Measurements from ENCODE around the gene SNW1. TPM values are rescaled to one million over a fixed set of nuclear protein-coding genes. Genes with fewer than 3 reads are reported as not detected.

The SNW1 gene
- total RNA-seq, 1 experiment from 2014 or later: 143 TPM

DNA sequence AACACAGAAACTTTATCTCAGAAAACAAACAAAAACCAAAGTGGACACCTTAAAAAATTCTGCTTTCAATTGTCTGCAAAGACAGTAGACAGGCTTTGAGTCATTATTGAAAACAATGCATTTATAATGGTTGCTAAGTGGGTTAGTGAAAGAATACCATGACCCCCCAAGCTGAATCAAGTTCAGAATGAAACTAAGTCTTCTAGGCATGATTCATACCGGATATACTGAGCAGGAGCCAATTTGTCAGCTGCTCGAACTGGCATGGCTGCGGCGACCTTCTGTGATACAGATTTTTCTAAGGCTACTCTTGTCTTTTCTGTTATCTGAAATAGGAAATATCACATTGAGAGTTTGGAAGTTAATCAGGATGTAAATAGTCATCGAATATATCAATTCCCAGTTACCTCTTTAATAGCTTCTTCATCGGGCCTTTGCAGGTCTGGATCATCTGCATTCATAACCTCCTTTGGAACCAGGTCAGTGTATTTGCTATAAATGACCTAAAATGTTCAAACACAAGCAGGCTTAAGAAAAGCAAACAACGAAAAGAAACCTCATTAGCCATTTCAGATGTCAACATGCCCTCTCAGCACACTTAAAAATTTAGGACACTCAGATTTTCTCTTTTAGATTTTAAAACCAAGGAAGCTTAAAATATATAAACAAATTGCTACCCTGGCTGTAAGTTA lies 22.3 kb downstream of the SNW1 start:
- no peaks in the 10 kb centered on the region for H3K4me1 ChIP-seq (ENCODE audit: insufficient read depth, low read length, poor library complexity, severe bottlenecking)
- no peak for DNase-seq (ENCODE audit: low spot score)
- ChIA-PET CTCF (no interaction called here), POLR2A (ENCODE audit: low non-redundant PET) (no interaction called here)
- TF ChIP-seq, protein P1, sequence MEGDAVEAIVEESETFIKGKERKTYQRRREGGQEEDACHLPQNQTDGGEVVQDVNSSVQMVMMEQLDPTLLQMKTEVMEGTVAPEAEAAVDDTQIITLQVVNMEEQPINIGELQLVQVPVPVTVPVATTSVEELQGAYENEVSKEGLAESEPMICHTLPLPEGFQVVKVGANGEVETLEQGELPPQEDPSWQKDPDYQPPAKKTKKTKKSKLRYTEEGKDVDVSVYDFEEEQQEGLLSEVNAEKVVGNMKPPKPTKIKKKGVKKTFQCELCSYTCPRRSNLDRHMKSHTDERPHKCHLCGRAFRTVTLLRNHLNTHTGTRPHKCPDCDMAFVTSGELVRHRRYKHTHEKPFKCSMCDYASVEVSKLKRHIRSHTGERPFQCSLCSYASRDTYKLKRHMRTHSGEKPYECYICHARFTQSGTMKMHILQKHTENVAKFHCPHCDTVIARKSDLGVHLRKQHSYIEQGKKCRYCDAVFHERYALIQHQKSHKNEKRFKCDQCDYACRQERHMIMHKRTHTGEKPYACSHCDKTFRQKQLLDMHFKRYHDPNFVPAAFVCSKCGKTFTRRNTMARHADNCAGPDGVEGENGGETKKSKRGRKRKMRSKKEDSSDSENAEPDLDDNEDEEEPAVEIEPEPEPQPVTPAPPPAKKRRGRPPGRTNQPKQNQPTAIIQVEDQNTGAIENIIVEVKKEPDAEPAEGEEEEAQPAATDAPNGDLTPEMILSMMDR (conservative IDR thresholded peaks at IDR 0.05; ENCODE audit: low read depth, low read length): no peak
- TF ChIP-seq EZH2 (IDR thresholded peaks at IDR 0.05; ENCODE audit: borderline replicate concordance, low read depth, low read length, poor library complexity, severe bottlenecking): no peak
- intact Hi-C loops (cut with micrococcal nuclease; ENCODE audit: unreplicated experiment): no loop called here
- no peak overlapping the region for H3K4me3 ChIP-seq (ENCODE audit: low read depth, low read length, poor library complexity, severe bottlenecking)
- H3K27ac ChIP-seq (ENCODE audit: low read depth, low read length, poor library complexity, severe bottlenecking): no peak overlapping the region
- H3K36me3 ChIP-seq (ENCODE audit: insufficient read depth, low read length, poor library complexity, severe bottlenecking): peaks cover 75% of the 10 kb centered on the region
- no peaks in the 10 kb centered on the region for H3K9me3 ChIP-seq (ENCODE audit: low read depth, low read length, poor library complexity, severe bottlenecking)
- no peaks in the 10 kb centered on the region for H3K27me3 ChIP-seq (replicated peaks; ENCODE audit: insufficient read depth, low read depth, low read length, poor library complexity)
- BruUV-seq (replicated peaks): no TSS peak

DNA sequence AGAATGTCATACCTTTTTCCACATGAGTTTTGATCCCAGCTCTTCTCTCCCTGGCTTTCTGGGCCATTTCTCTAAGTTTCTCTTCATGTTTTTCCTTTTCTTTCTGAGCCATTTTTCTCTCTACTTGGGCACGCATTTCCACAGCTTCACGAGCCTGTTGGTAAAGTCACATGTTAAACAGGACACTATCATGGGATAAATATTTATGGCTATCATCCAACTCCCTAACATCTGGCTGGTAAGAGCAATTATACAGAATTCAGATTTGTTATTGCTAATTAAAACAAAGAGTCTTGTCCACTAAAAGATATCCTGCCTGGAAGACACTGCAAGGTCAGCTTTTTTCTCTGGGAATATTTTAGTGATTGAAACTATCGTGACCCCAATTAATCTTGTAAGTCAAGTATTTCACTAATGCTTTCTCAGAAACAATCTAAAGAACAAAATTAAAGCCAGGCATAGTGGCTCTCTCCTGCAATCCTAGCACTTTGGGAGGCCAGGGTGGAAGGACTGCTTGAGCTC lies 29.9 kb downstream of the SNW1 start:
- POLR2A ChIA-PET (ENCODE audit: low non-redundant PET): no interaction called here
- Histone ChIP-seq H3K4me3 (ENCODE audit: low read depth, low read length, poor library complexity, severe bottlenecking) (no peak overlapping the region), H3K27ac (ENCODE audit: low read depth, low read length, poor library complexity, severe bottlenecking) (no peak overlapping the region), H3K9me3 (ENCODE audit: low read depth, low read length, poor library complexity, severe bottlenecking) (no peaks in the 10 kb centered on the region), H3K36me3 (ENCODE audit: insufficient read depth, low read length, poor library complexity, severe bottlenecking) (peaks cover 100% of the 10 kb centered on the region), H3K27me3 (replicated peaks; ENCODE audit: insufficient read depth, low read depth, low read length, poor library complexity) (no peaks in the 10 kb centered on the region), H3K4me1 (ENCODE audit: insufficient read depth, low read length, poor library complexity, severe bottlenecking) (no peaks in the 10 kb centered on the region)
- CTCF ChIA-PET: no interaction called here
- DNase-seq (ENCODE audit: low spot score): no peak
- intact Hi-C loops (cut with micrococcal nuclease; ENCODE audit: unreplicated experiment): no loop called here
- BruUV-seq (replicated peaks): no TSS peak
- TF ChIP-seq EZH2 (IDR thresholded peaks at IDR 0.05; ENCODE audit: borderline replicate concordance, low read depth, low read length, poor library complexity, severe bottlenecking): no peak
- TF ChIP-seq, protein P1 (conservative IDR thresholded peaks at IDR 0.05; ENCODE audit: low read depth, low read length): no peak

DNA sequence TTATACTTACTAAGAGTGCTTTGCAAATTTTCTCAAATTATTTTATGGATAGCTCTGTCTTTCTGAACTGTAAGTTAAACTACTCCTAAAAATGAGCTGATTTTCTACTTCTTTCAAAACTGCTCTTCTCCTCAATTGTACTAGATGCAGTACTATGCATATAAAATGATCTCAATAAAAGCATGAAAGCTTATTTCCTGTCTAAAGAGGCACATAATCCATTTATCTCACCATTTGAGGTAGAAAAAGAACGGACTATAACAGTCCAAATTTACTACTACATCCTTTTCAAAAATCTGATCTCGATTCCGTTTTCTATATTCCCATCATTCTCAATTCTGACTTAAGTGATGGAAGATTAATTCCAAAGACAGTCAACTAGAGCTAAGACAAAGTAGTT lies 38.7 kb downstream of the SNW1 start:
- no peaks in the 10 kb centered on the region for H3K27me3 ChIP-seq (replicated peaks; ENCODE audit: insufficient read depth, low read depth, low read length, poor library complexity)
- CTCF ChIA-PET: no interaction called here
- H3K4me3 ChIP-seq (ENCODE audit: low read depth, low read length, poor library complexity, severe bottlenecking): no peak overlapping the region
- POLR2A ChIA-PET (ENCODE audit: low non-redundant PET): interaction anchor here (0.6 kb wide), 1 partner anchor 104 kb away, joined by 3 read pairs; no protein-coding TSS in a partner anchor
- BruUV-seq (replicated peaks): TSS peak; percentile 6
- peak overlapping the region; percentile 71 for H3K27ac ChIP-seq (ENCODE audit: low read depth, low read length, poor library complexity, severe bottlenecking)
- TF ChIP-seq EZH2 (IDR thresholded peaks at IDR 0.05; ENCODE audit: borderline replicate concordance, low read depth, low read length, poor library complexity, severe bottlenecking): no peak
- TF ChIP-seq, protein P1 (conservative IDR thresholded peaks at IDR 0.05; ENCODE audit: low read depth, low read length): no peak
- H3K36me3 ChIP-seq (ENCODE audit: insufficient read depth, low read length, poor library complexity, severe bottlenecking): peaks cover 83% of the 10 kb centered on the region
- peaks cover 22% of the 10 kb centered on the region for H3K4me1 ChIP-seq (ENCODE audit: insufficient read depth, low read length, poor library complexity, severe bottlenecking)
- no peaks in the 10 kb centered on the region for H3K9me3 ChIP-seq (ENCODE audit: low read depth, low read length, poor library complexity, severe bottlenecking)
- intact Hi-C loops (cut with micrococcal nuclease; ENCODE audit: unreplicated experiment): no loop called here
- DNase-seq (ENCODE audit: low spot score): peak; percentile 64

Data from A673 (cell line).